Ovary (tissue), 9 donors: Measurements from ENCODE around the gene GOSR2. TPM values are rescaled to one million over a fixed set of nuclear protein-coding genes. Genes with fewer than 3 reads are reported as not detected.
A peak's percentile ranks its signal among the peaks of the same experiment; 100 is the strongest.
"Not testable (repeated sequence)": the region's sequence is repeated elsewhere in the genome, so short reads cannot be mapped to it uniquely, and the experiment has no call there.

ENCODE experiments used
- DNase-seq, 5 donors: peaks; one replicate each; pipeline ENCODE4 v3.0.0-alpha.2; 2019 to 2020
- H3K27ac ChIP-seq, 2 donors: fragments of 200-600 bp; one replicate each; pipeline versions ENCODE4 v1.5.1 to v1.8.0; 2019 to 2022
- H3K27me3 ChIP-seq: fragments of 200-600 bp; one replicate; pipeline ENCODE4 v1.8.0; 2022
- H3K36me3 ChIP-seq: fragments of 200-600 bp; sonication (generic); one replicate; pipeline ENCODE4 v1.5.1; 2019
- H3K4me1 ChIP-seq: one replicate; pipeline ENCODE4 v1.8.1; 2013; ENCODE audit warnings: mild to moderate bottlenecking, moderate library complexity; ENCODE audit not compliant: insufficient read depth
- H3K4me3 ChIP-seq: fragments of 200-600 bp; sonication (generic); one replicate; pipeline ENCODE4 v1.5.1; 2017
- H3K9me3 ChIP-seq, 2 donors: fragments of 200-600 bp in 1 of 2; sonication (generic) in 1 of 2; one replicate each; pipeline versions ENCODE4 v1.5.1 to v1.8.1; 2013 to 2019; ENCODE audit warnings: mild to moderate bottlenecking in 1 of 2, moderate library complexity in 1 of 2
- CTCF ChIP-seq, 3 donors: fragments of 450-650 bp in 2 of 3; fragments of 200-600 bp in 1 of 3; IDR thresholded peaks; one replicate each; pipeline versions ENCODE4 v1.5.1 to v1.8.0; 2016 to 2022; ENCODE audit warnings: antibody characterized with exemption in 3 of 3, mild to moderate bottlenecking in 1 of 3
- EP300 ChIP-seq: sonication (generic); formaldehyde crosslinking; IDR thresholded peaks from one replicate; pipeline ENCODE4 v1.6.1; 2017; ENCODE audit warnings: antibody characterized with exemption
- POLR2A ChIP-seq: fragments of 450-650 bp; IDR thresholded peaks from one replicate; pipeline ENCODE4 v1.6.1; 2017; ENCODE audit warnings: antibody characterized with exemption, mild to moderate bottlenecking, moderate library complexity
- WGBS, 3 donors: extraction: QIAGEN DNeasy Blood & Tissue Kit in 1 of 3; methylation state at CpG; one replicate each; pipeline versions ENCODE4 v1.1.5 to v1.1.7; 2013 to 2017; 5-methylcytosine and 5-hydroxymethylcytosine counted together
- intact Hi-C, 4 donors: fragments of 100-400 bp; cut with DNase I; formaldehyde crosslinking; loops; one replicate each; pipeline versions ENCODE4 v1.11.0 to v1.15.1; 2022 to 2023
- polyA plus RNA-seq, 2 donors: library from polyadenylated mRNA; stranded (reverse); fragments of 200-250 nt in 1 of 2; fragments of 350-450 nt in 1 of 2; fragmentation: Illumina TruSeq in 1 of 2; extraction: RNeasy Lipid Tissue Mini Kit (QIAGEN cat#74804) in 1 of 2; gene quantifications; one replicate each; pipeline ENCODE4 v1.2.3, GENCODE V29; 2013 to 2014
- total RNA-seq, 7 donors: library from RNA; depleted of rRNA in 2 of 7; stranded (reverse); fragments of >200 nt in 2 of 7; fragmentation: NEBNext Ultra II Directional in 3 of 7; extraction: Animal tissue kit (Norgen Biotek cat#: 25700) in 3 of 7; gene quantifications; one replicate each; pipeline versions ENCODE4 v1.1.0 to v1.2.4, GENCODE V29; 2016 to 2023
- donor health status: DM: no; HTN: no; CAD: no; lungs with moderate emphysema.
- donor health status: DM: no; HTN: no; CAD: no.
- donor health status: Bipolar disorder and iron deficiency.
- donor health status: DM: yes; HTN: yes; CAD: no.
- donor health status: DM: no; HTN: no; CAD: no.
- donor health status: DM: yes; HTN: yes; CAD: no.

GOSR2 gene
- total and polyA plus RNA-seq, 9 donors: 24.2 to 79.3 (median 53.1) TPM

DNA sequence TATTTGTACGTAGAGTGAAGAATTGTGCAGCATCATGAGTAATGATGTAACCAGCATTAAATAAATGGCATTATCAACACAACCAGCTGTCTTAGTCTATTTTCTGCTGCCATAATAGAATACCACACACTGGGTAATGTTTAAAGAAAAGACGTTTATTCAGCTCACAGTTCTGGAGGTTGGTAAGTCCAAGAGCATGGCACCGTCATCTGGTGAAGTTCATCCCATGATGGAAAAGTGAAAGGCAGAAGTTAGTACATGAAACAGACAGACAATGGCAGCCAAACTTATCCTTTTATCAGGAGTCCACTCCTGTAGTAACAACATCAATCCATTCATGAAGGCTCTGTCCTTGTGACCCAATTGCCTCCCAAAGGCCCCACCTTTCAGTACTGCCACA lies 6.3 kb upstream of the GOSR2 start:
- no peaks in the 10 kb centered on the region for H3K9me3 ChIP-seq
- 81 to 90% (median 86%) methylated on average over 3 of the region's 3 CpGs for WGBS, 3 donors
- H3K36me3 ChIP-seq: no peaks in the 10 kb centered on the region
- TF ChIP-seq EP300: no peak
- no peak for TF ChIP-seq POLR2A
- TF ChIP-seq CTCF (IDR thresholded peaks at IDR 0.05): no peak
- no peak overlapping the region for H3K4me3 ChIP-seq
- DNase-seq: no peak
- H3K27ac ChIP-seq: no peak overlapping the region
- H3K4me1 ChIP-seq: no peaks in the 10 kb centered on the region
- intact Hi-C loops: no loop called here
- no peaks in the 10 kb centered on the region for H3K27me3 ChIP-seq

- TF ChIP-seq POLR2A (no peak), EP300 (no peak), CTCF (IDR thresholded peaks at IDR 0.05) (no peak)
- no peaks in the 10 kb centered on the region for H3K9me3 ChIP-seq
- H3K4me3 ChIP-seq: no peak overlapping the region
- no peaks in the 10 kb centered on the region for H3K36me3 ChIP-seq
- no peak for DNase-seq
- H3K4me1 ChIP-seq: no peaks in the 10 kb centered on the region
- intact Hi-C loops: no loop called here
- no peak overlapping the region for H3K27ac ChIP-seq
- H3K27me3 ChIP-seq: no peaks in the 10 kb centered on the region
Observed at GRCh38 chr17:46917041-46917440, 5.9 kb upstream of the GOSR2 start.

DNA sequence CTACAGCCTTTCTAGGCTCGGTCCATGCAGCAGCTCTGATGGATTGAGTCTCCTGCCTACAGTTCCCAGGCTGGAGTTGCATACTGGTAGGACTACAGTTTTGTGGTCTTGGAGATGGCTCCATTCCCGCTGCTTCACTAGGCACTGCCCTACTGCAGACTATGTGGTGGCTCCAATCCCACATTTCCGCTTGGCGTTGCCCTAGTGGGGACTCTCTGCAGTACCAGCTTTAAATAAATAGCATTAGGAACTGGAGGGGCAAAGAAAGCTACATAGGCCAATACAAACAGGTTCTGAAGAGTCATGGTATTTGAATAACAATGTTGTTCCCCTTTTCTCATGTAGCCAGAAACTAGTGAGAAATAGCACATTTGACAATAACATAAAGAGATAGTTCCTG lies 5.4 kb upstream of the GOSR2 start:
- no peak for DNase-seq
- no peaks in the 10 kb centered on the region for H3K27me3 ChIP-seq
- H3K27ac ChIP-seq: no peak overlapping the region
- no peak overlapping the region for H3K4me3 ChIP-seq
- no peaks in the 10 kb centered on the region for H3K9me3 ChIP-seq
- no peaks in the 10 kb centered on the region for H3K4me1 ChIP-seq
- WGBS, 3 donors: 61 to 88% (median 76%) methylated on average over 4 of the region's 4 CpGs
- H3K36me3 ChIP-seq: no peaks in the 10 kb centered on the region
- intact Hi-C loops: no loop called here
- TF ChIP-seq CTCF (IDR thresholded peaks at IDR 0.05) (no peak), EP300 (no peak), POLR2A (no peak)

GRCh38 chr17:46921962-46922361 lies 998 bp upstream of the GOSR2 start:
- DNase-seq, H3K9me3 ChIP-seq, H3K36me3 ChIP-seq, H3K27me3 ChIP-seq, H3K4me1 ChIP-seq, intact Hi-C loops, H3K27ac ChIP-seq: not testable (repeated sequence)
- H3K4me3 ChIP-seq: peak overlapping the region; percentile 72
- 62 to 77% (median 70%) methylated on average over 4 of the region's 4 CpGs for WGBS, 3 donors

DNA sequence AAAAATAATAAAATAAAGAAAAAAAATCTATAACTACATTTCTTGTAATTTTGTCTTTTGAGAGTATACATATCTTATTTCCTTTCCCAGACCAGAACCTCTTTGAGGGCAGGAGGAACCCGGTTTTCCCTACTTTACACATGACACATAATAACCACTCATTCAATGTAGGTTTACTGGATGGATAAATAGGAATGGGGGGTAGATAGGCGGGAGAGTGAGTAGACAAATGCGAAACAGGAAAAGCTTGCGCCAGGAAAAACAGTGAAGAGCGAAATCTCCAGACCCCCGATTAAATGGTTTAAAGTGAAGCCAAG lies 515 bp upstream of the GOSR2 start:
- Histone ChIP-seq H3K9me3 (no peaks in the 10 kb centered on the region), H3K36me3 (no peaks in the 10 kb centered on the region), H3K27me3 (no peaks in the 10 kb centered on the region), H3K27ac (peak overlapping the region in 1 of 2 donors; percentile 97), H3K4me3 (peak overlapping the region; percentile 72), H3K4me1 (no peaks in the 10 kb centered on the region)
- TF ChIP-seq EP300 (no peak), CTCF (IDR thresholded peaks at IDR 0.05) (no peak)
- intact Hi-C loops: no loop called here
- whole genome bisulfite sequencing, 3 donors: 0 to 1% (median 1%) methylated on average over 6 of the region's 6 CpGs
- no peak for DNase-seq
